Activated naive CD8-positive, alpha-beta T cell (primary cell): ENCODE data around the gene INO80C.
A peak's percentile ranks its signal among the peaks of the same experiment; 100 is the strongest.
"Not testable (repeated sequence)": the region's sequence is repeated elsewhere in the genome, so short reads cannot be mapped to it uniquely, and the experiment has no call there.

Experiments used
- H3K27ac Mint-ChIP-seq: one replicate; pipeline ENCODE4 v1.8.0; 2021; ENCODE audit warnings: mixed read lengths
- H3K27me3 Mint-ChIP-seq: one replicate; pipeline ENCODE4 v1.8.0; 2021; ENCODE audit warnings: mixed read lengths
- H3K36me3 Mint-ChIP-seq: one replicate; pipeline ENCODE4 v1.8.0; 2021; ENCODE audit warnings: mixed read lengths
- H3K4me1 Mint-ChIP-seq: one replicate; pipeline ENCODE4 v1.8.0; 2021; ENCODE audit warnings: low read depth, mixed read lengths
- H3K4me3 Mint-ChIP-seq: one replicate; pipeline ENCODE4 v1.8.0; 2021; ENCODE audit warnings: mild to moderate bottlenecking, mixed read lengths
- H3K9me3 Mint-ChIP-seq: one replicate; pipeline ENCODE4 v1.8.0; 2021; ENCODE audit warnings: low read depth, mixed read lengths

INO80C gene

GRCh38 chr18:35506024-35506712 lies 8.4 kb upstream of the INO80C start:
- Mint-ChIP-seq H3K27ac (no peak overlapping the region), H3K36me3 (no peaks in the 10 kb centered on the region), H3K27me3 (peaks cover 4% of the 10 kb centered on the region), H3K9me3 (no peaks in the 10 kb centered on the region), H3K4me1 (no peaks in the 10 kb centered on the region), H3K4me3 (no peak overlapping the region)

GRCh38 chr18:35504996-35505395 lies 7.2 kb upstream of the INO80C start:
- H3K4me1 Mint-ChIP-seq, result no peaks in the 10 kb centered on the region

GRCh38 chr18:35502052-35502451 lies 4.3 kb upstream of the INO80C start:
- H3K4me3 Mint-ChIP-seq, result no peak overlapping the region
- H3K27me3 Mint-ChIP-seq, result peaks cover 4% of the 10 kb centered on the region
- H3K4me1 Mint-ChIP-seq, result peaks cover 8% of the 10 kb centered on the region
- no peaks in the 10 kb centered on the region for H3K9me3 Mint-ChIP-seq
- H3K27ac Mint-ChIP-seq, result no peak overlapping the region
- no peaks in the 10 kb centered on the region for H3K36me3 Mint-ChIP-seq

More at GRCh38 chr18:35504996-35505395, 7.2 kb upstream of the INO80C start:
- peaks cover 4% of the 10 kb centered on the region for H3K27me3 Mint-ChIP-seq
- no peak overlapping the region for H3K4me3 Mint-ChIP-seq
- no peaks in the 10 kb centered on the region for H3K9me3 Mint-ChIP-seq
- no peaks in the 10 kb centered on the region for H3K36me3 Mint-ChIP-seq
- H3K27ac Mint-ChIP-seq, result no peak overlapping the region

- H3K4me1 Mint-ChIP-seq, result peaks cover 15% of the 10 kb centered on the region
- H3K27me3 Mint-ChIP-seq, result peaks cover 4% of the 10 kb centered on the region
- H3K9me3 Mint-ChIP-seq, result no peaks in the 10 kb centered on the region
- no peak overlapping the region for H3K27ac Mint-ChIP-seq
- H3K36me3 Mint-ChIP-seq, result no peaks in the 10 kb centered on the region
- H3K4me3 Mint-ChIP-seq, result no peak overlapping the region
These were observed 3.6 kb upstream of the INO80C start for GRCh38 chr18:35501369-35501768.

GRCh38 chr18:35500113-35500512 lies 2.4 kb upstream of the INO80C start:
- peaks cover 4% of the 10 kb centered on the region for H3K36me3 Mint-ChIP-seq
- no peaks in the 10 kb centered on the region for H3K9me3 Mint-ChIP-seq
- H3K4me1 Mint-ChIP-seq, result peaks cover 25% of the 10 kb centered on the region
- peaks cover 4% of the 10 kb centered on the region for H3K27me3 Mint-ChIP-seq
- no peak overlapping the region for H3K27ac Mint-ChIP-seq
- no peak overlapping the region for H3K4me3 Mint-ChIP-seq

GRCh38 chr18:35497027-35497369 lies 762 bp downstream of the INO80C start:
- Mint-ChIP-seq H3K9me3 (no peaks in the 10 kb centered on the region), H3K27me3 (no peaks in the 10 kb centered on the region), H3K4me3 (peak overlapping the region; percentile 94), H3K36me3 (peaks cover 4% of the 10 kb centered on the region), H3K4me1 (peaks cover 43% of the 10 kb centered on the region), H3K27ac (peak overlapping the region; percentile 98)

- peaks cover 4% of the 10 kb centered on the region for H3K36me3 Mint-ChIP-seq
- H3K27me3 Mint-ChIP-seq, result no peaks in the 10 kb centered on the region
- H3K9me3 Mint-ChIP-seq, result no peaks in the 10 kb centered on the region
- H3K27ac Mint-ChIP-seq, result peak overlapping the region; percentile 98
- H3K4me3 Mint-ChIP-seq, result peak overlapping the region; percentile 94
- peaks cover 54% of the 10 kb centered on the region for H3K4me1 Mint-ChIP-seq
These were observed 2.0 kb downstream of the INO80C start for GRCh38 chr18:35495536-35496314.

GRCh38 chr18:35494251-35495220 lies 3.2 kb downstream of the INO80C start:
- Mint-ChIP-seq H3K27ac (peak overlapping the region; percentile 2), H3K9me3 (no peaks in the 10 kb centered on the region), H3K4me1 (peaks cover 58% of the 10 kb centered on the region), H3K4me3 (no peak overlapping the region), H3K27me3 (no peaks in the 10 kb centered on the region), H3K36me3 (peaks cover 4% of the 10 kb centered on the region)

- H3K4me3 Mint-ChIP-seq, result no peak overlapping the region
- no peaks in the 10 kb centered on the region for H3K27me3 Mint-ChIP-seq
- peaks cover 12% of the 10 kb centered on the region for H3K36me3 Mint-ChIP-seq
- peak overlapping the region; percentile 10 for H3K27ac Mint-ChIP-seq
- H3K9me3 Mint-ChIP-seq, result no peaks in the 10 kb centered on the region
- peaks cover 53% of the 10 kb centered on the region for H3K4me1 Mint-ChIP-seq
These were observed 6.1 kb downstream of the INO80C start for GRCh38 chr18:35491700-35492077.

GRCh38 chr18:35490894-35491699 lies 6.7 kb downstream of the INO80C start:
- Mint-ChIP-seq H3K27me3 (no peaks in the 10 kb centered on the region), H3K4me1 (peaks cover 48% of the 10 kb centered on the region), H3K36me3 (peaks cover 11% of the 10 kb centered on the region), H3K9me3 (no peaks in the 10 kb centered on the region), H3K4me3 (no peak overlapping the region), H3K27ac (peak overlapping the region; percentile 10)

GRCh38 chr18:35489913-35490490 lies 7.8 kb downstream of the INO80C start:
- H3K4me1 Mint-ChIP-seq, result peaks cover 43% of the 10 kb centered on the region
- no peak overlapping the region for H3K4me3 Mint-ChIP-seq
- peaks cover 12% of the 10 kb centered on the region for H3K36me3 Mint-ChIP-seq
- H3K9me3 Mint-ChIP-seq, result no peaks in the 10 kb centered on the region
- no peak overlapping the region for H3K27ac Mint-ChIP-seq
- H3K27me3 Mint-ChIP-seq, result no peaks in the 10 kb centered on the region

GRCh38 chr18:35489281-35489680 lies 8.5 kb downstream of the INO80C start:
- not testable (repeated sequence) for H3K9me3 Mint-ChIP-seq, H3K4me3 Mint-ChIP-seq, H3K27ac Mint-ChIP-seq, H3K27me3 Mint-ChIP-seq
- H3K36me3 Mint-ChIP-seq, result peaks cover 12% of the 10 kb centered on the region
- H3K4me1 Mint-ChIP-seq, result peaks cover 39% of the 10 kb centered on the region

- not testable (repeated sequence) for H3K27ac Mint-ChIP-seq, H3K9me3 Mint-ChIP-seq, H3K4me3 Mint-ChIP-seq, H3K27me3 Mint-ChIP-seq
- peaks cover 12% of the 10 kb centered on the region for H3K36me3 Mint-ChIP-seq
- peaks cover 40% of the 10 kb centered on the region for H3K4me1 Mint-ChIP-seq
These were observed 9.4 kb downstream of the INO80C start for GRCh38 chr18:35488396-35488795.

- H3K36me3 Mint-ChIP-seq, result peaks cover 12% of the 10 kb centered on the region
- not testable (repeated sequence) for H3K27me3 Mint-ChIP-seq, H3K27ac Mint-ChIP-seq, H3K4me3 Mint-ChIP-seq, H3K9me3 Mint-ChIP-seq
- peaks cover 40% of the 10 kb centered on the region for H3K4me1 Mint-ChIP-seq
These were observed 10.2 kb downstream of the INO80C start for GRCh38 chr18:35487525-35487924.
